ENCODE results near the gene TOX4. TPM values are rescaled to one million over a fixed set of nuclear protein-coding genes. Genes with fewer than 3 reads are reported as not detected.
A peak's percentile ranks its signal among the peaks of the same experiment; 100 is the strongest.

TOX4 gene
- total RNA-seq, 4 donors from 2014 or later, result 31.4 to 74.5 (median 61.7) TPM

DNA sequence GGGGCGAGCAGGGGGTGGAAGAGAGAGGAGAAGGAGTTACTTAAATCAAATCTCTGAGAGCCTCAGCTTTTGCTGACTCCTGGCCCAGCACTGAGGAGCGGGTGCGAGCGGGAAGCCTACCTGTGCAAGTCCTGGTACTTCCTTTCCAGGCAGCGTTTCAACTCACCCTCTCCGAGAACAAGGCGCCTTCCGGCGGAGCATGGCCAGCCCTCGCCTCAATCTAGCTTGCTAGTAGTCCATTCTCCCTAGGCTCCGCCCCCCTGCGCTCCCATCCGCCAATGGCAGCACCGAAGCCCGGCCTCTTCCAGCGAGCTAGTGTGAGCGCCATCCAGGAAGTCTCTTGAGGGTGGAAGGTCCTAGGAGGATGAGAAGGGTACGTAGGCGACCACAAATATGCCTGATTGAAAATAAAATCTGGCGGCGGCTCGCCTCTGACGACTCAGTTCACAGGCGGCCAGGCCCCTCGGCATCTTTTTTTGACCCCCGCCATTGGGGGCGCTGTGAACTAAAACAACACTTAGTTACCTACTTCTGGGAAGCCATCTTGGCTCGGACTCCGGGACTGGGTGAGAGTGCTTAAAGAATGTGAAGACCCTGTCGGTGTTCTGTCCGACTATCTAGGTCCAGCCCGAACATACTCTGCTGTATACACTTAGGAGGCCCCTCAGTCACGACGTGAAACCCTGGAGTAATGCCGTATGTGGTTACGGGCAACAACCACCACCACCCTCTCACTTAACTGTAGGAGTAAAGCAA, 20.9 kb upstream of the TOX4 start, which contains the start of gene CHD8:
CHD8 (minus strand) TSS at position 212 of the 756 bp plus-strand sequence. CDS start 24,480 bp downstream, outside the sequence.
- Histone ChIP-seq H3K27me3 (no peaks in the 10 kb centered on the region), H3K36me3 (peaks cover 0 to 19% (median 0%) of the 10 kb centered on the region in 3 donors), H3K27ac (peak within 1 kb of the TSS; percentile 85 to 96 (median 94)), H3K4me1 (peaks cover 0 to 23% (median 5%) of the 10 kb centered on the region in 4 donors), H3K9me3 (no peaks in the 10 kb centered on the region), H3K4me3 (peak within 1 kb of the TSS; percentile 63 to 82 (median 74))
- TF ChIP-seq POLR2A (IDR thresholded peaks at IDR 0.05), result peak; percentile 53 to 82
- TF ChIP-seq, protein P1, sequence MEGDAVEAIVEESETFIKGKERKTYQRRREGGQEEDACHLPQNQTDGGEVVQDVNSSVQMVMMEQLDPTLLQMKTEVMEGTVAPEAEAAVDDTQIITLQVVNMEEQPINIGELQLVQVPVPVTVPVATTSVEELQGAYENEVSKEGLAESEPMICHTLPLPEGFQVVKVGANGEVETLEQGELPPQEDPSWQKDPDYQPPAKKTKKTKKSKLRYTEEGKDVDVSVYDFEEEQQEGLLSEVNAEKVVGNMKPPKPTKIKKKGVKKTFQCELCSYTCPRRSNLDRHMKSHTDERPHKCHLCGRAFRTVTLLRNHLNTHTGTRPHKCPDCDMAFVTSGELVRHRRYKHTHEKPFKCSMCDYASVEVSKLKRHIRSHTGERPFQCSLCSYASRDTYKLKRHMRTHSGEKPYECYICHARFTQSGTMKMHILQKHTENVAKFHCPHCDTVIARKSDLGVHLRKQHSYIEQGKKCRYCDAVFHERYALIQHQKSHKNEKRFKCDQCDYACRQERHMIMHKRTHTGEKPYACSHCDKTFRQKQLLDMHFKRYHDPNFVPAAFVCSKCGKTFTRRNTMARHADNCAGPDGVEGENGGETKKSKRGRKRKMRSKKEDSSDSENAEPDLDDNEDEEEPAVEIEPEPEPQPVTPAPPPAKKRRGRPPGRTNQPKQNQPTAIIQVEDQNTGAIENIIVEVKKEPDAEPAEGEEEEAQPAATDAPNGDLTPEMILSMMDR (IDR thresholded peaks at IDR 0.05), result peak; percentile 36 to 72 (median 56)
- peak; percentile 99 to 100 (median 99) for DNase-seq

DNA sequence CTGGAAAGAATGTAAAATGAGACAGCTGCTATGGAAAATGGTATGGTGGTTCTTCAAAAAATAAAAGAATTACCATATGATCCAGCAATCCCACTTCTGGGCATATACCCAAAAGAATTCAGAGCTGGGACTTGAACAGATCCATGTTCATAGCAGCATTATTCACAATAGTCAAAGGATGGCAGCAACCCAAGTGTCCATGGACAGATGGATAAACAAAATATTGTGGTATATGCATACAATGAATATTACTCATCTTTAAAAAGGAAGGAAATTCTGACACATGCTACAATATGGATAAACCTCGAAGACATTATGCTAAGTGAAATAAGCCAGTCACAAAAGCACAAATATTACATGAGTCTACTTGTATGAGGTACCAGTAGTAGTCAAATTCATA, 9.4 kb upstream of the TOX4 start:
- no peak for TF ChIP-seq POLR2A (IDR thresholded peaks at IDR 0.05)
- TF ChIP-seq, protein P1 (IDR thresholded peaks at IDR 0.05), result no peak
- Histone ChIP-seq H3K9me3 (no peaks in the 10 kb centered on the region), H3K27me3 (no peaks in the 10 kb centered on the region), H3K36me3 (peaks cover 0 to 56% (median 0%) of the 10 kb centered on the region in 3 donors), H3K27ac (no peak overlapping the region), H3K4me3 (no peak overlapping the region), H3K4me1 (no peaks in the 10 kb centered on the region)
- no peak for DNase-seq

DNA sequence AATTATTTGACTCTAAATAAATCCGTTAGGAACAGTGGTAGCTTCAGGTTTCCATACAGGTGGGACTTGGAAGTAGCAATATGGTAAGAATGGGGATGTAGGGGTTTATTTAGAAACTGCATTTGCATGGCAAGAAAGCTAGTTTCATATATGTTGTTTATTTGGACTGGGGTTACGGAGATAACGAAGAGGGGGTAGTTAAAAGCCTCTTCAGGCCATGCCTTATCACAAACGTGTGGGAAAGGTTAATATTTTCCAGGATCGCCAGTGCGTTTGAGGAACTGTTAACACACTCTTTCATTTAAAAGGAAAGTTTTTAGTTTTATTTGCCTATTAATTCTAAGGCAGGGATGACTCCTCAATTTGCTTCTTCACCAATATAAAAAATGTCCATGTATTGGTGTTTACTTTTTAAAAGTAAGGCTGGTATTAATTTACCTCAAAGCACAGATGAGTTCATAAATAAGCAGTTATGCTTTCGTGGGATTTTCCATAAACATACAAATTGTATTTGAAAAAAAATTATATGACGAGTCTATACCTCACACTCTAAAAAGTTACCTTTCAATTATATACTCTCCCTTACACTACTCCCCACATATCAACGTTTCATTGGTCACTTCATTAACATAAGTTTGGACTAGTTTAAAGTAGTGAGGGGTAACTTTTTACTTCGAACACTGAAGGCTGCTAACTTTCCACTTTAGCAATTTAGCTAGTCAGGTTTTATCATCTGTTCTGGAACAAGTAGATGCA, 1.1 kb upstream of the TOX4 start:
- Histone ChIP-seq H3K36me3 (peaks cover 0 to 20% (median 0%) of the 10 kb centered on the region in 3 donors), H3K9me3 (no peaks in the 10 kb centered on the region), H3K4me1 (peaks cover 0 to 14% (median 6%) of the 10 kb centered on the region in 4 donors), H3K27ac (peak overlapping the region; percentile 82 to 91 (median 89)), H3K27me3 (no peaks in the 10 kb centered on the region), H3K4me3 (peak overlapping the region; percentile 72 to 86 (median 78))
- no peak for DNase-seq
- TF ChIP-seq, protein P1 (IDR thresholded peaks at IDR 0.05), result peak in 1 of 6 experiments; percentile 1
- TF ChIP-seq POLR2A (IDR thresholded peaks at IDR 0.05), result no peak

DNA sequence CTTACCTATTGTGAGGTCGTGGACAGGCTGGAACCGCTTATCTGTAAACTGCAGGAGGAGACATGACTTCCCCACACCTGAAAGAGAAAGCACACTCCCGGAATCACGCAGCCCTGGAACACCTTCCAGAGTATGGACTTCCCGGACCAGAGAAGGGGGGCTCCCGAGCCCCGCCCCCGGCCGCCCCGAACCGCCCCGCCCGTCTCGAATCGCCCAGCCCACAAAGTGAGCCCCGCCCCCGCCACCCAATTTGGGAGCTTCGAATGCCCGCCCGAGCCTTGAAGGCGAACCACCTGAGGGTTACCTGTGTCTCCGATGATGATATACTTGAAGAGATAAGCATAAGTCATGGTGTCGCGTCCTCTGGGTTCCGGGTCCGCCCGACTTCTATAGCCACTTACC, 471 bp upstream of the TOX4 start:
- peak overlapping the region; percentile 72 to 86 (median 78) for H3K4me3 ChIP-seq
- no peaks in the 10 kb centered on the region for H3K9me3 ChIP-seq
- H3K36me3 ChIP-seq, result peaks cover 0 to 26% (median 0%) of the 10 kb centered on the region in 3 donors
- peak; percentile 90 to 95 (median 94) for DNase-seq
- TF ChIP-seq, protein P1 (IDR thresholded peaks at IDR 0.05), result no peak
- no peak for TF ChIP-seq POLR2A (IDR thresholded peaks at IDR 0.05)
- peaks cover 0 to 14% (median 6%) of the 10 kb centered on the region in 4 donors for H3K4me1 ChIP-seq
- peak overlapping the region; percentile 82 to 91 (median 89) for H3K27ac ChIP-seq
- H3K27me3 ChIP-seq, result no peaks in the 10 kb centered on the region

DNA sequence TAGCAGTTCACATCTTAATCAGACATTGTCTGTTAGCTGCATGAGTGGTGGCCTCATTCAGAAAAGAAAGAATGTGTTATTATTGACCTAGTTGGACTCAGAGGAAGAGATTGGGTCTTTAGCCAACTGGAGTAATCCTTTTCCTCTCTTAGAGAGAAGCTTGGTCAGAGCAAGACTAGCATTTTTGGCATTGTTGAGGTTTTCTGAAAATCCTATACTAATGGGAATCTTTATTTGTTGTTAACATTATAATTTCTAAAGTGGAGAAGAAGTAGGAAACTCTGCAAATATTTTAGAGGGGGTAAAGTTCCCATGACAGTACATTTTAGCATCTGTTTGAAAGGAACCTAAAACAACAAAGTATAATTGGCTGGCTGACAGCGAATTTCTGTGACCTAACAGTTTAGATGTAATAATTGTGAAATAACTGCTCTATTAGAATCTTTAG, 9.7 kb downstream of the TOX4 start:
- Histone ChIP-seq H3K27me3 (no peaks in the 10 kb centered on the region), H3K4me1 (no peaks in the 10 kb centered on the region), H3K27ac (no peak overlapping the region), H3K36me3 (peaks cover 0 to 54% (median 0%) of the 10 kb centered on the region in 3 donors), H3K9me3 (no peaks in the 10 kb centered on the region), H3K4me3 (no peak overlapping the region)
- TF ChIP-seq POLR2A (IDR thresholded peaks at IDR 0.05), result no peak
- TF ChIP-seq, protein P1 (IDR thresholded peaks at IDR 0.05), result no peak
- DNase-seq, result no peak
